H1 (cell line): Measurements from ENCODE around the gene CR2. TPM values are rescaled to one million over a fixed set of nuclear protein-coding genes. Genes with fewer than 3 reads are reported as not detected.

Source experiments
- CBX5 ChIP-seq: fragments of 300-800, 300-1000 bp; sonication (generic); IDR thresholded peaks from 2 replicates; pipeline ENCODE4 v1.7.1; 2016; ENCODE audit warnings: antibody characterized with exemption, low read length, low read depth
- KDM4A ChIP-seq: IDR thresholded peaks from one replicate; pipeline ENCODE4 v1.7.1; 2012; ENCODE audit warnings: low read depth, mild to moderate bottlenecking, moderate library complexity, low read length, inconsistent platforms; ENCODE audit not compliant: severe bottlenecking
- POLR2AphosphoS5 ChIP-seq: IDR thresholded peaks from 2 replicates; pipeline ENCODE4 v1.6.1; 2011; ENCODE audit warnings: low read depth, low read length
- polyA plus RNA-seq, 7 experiments: library from polyadenylated mRNA; depleted of rRNA in 3 of 7; stranded (reverse) in 5 of 7; unstranded in 2 of 7; fragments of >200 nt in 5 of 7; fragments of 200-250 nt in 2 of 7; gene quantifications; 1 replicate in 5 of 7; 2 replicates in 1 of 7; 4 replicates in 1 of 7; pipeline versions ENCODE4 v1.2.1 to v1.2.3, GENCODE V29; 2011 to 2013; ENCODE audit warnings: missing spikeins in 2 of 7, mixed read lengths in 2 of 7
- total RNA-seq: library from RNA; stranded (reverse); fragmentation: NEBNext Ultra II Directional; extraction: Animal tissue kit (Norgen Biotek cat#: 25700); gene quantifications from 2 replicates; pipeline ENCODE4 v1.2.1, GENCODE V29; 2021

The CR2 gene
- total and polyA plus RNA-seq, 2 of the 8 experiments (the other 6 are each of a cell fraction or from before 2014, with no cell fraction given) = 1.7 to 3.0 TPM

- TF ChIP-seq CBX5 (no peak), KDM4A (no peak), POLR2AphosphoS5 (no peak)
Measured at GRCh38 chr1:207474210-207474609, 20.1 kb downstream of the CR2 start (continued).
